Activated T-cell treated with anti-CD3 and anti-CD28 coated beads for 1 hour (primary cell): ENCODE measurements around the gene EDN1.
"Not testable (repeated sequence)": the region's sequence is repeated elsewhere in the genome, so short reads cannot be mapped to it uniquely, and the experiment has no call there.

Experiments used
- DNase-seq: peaks from one replicate; pipeline ENCODE4 v3.0.0-alpha.2; 2020; ENCODE audit warnings: low read depth

EDN1 gene

GRCh38 chr6:12294851-12295536 is 4.8 kb downstream of the EDN1 start:
- no peak for DNase-seq

DNA sequence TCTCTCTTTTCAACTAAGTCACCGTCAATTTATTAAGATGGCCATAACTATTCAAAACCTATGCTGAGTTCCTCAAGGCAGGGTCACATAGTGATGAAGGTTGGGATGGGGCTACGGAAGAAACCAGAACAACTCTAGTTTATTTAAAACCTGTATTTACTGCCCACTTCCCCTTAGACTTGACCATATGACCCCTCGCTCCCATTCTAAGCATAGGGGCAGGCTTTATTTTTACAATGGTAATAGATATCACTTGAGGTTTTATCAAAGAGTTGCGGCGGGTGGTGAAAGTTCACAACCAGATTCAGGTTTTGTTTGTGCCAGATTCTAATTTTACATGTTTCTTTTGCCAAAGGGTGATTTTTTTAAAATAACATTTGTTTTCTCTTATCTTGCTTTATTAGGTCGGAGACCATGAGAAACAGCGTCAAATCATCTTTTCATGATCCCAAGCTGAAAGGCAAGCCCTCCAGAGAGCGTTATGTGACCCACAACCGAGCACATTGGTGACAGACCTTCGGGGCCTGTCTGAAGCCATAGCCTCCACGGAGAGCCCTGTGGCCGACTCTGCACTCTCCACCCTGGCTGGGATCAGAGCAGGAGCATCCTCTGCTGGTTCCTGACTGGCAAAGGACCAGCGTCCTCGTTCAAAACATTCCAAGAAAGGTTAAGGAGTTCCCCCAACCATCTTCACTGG is 5.5 kb downstream of the EDN1 start:
- no peak for DNase-seq

DNA sequence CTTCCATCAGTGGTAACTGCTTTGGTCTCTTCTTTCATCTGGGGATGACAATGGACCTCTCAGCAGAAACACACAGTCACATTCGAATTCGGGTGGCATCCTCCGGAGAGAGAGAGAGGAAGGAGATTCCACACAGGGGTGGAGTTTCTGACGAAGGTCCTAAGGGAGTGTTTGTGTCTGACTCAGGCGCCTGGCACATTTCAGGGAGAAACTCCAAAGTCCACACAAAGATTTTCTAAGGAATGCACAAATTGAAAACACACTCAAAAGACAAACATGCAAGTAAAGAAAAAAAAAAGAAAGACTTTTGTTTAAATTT is 6.1 kb downstream of the EDN1 start:
- no peak for DNase-seq

DNA sequence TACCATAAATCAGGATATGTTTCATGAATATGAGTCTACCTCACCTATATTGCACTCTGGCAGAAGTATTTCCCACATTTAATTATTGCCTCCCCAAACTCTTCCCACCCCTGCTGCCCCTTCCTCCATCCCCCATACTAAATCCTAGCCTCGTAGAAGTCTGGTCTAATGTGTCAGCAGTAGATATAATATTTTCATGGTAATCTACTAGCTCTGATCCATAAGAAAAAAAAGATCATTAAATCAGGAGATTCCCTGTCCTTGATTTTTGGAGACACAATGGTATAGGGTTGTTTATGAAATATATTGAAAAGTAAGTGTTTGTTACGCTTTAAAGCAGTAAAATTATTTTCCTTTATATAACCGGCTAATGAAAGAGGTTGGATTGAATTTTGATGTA is 6.4 kb downstream of the EDN1 start:
- no peak for DNase-seq

DNA sequence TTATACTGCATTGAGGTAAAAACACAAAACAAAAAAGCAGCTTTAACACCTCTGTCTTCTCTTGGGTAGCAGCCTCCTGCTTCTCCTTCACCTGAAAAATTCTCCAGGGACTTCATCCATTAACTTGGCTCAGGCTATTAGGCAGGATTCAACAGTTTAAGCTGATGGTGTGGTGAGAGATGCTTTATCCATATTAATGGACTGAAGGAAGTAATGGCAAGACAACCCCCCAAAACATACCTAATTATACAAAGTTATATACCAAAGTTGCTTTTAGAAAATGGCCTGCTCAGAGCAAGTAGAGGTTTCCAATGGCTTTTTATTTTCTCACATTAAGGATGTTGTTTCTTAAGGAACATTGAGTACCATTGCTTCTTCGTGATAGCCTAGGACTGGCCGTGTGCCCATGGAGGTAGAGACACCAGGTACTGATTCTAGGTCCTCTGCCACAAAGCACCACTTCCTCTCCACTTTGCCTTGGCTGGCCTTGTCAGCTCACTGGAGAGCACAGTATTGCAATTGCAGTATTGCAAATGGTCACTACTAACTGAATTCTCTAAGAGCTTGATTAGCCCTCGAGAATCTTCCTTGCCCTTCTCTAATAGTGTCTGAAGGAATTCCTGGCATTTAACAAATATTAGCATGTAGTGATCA is 7.3 kb downstream of the EDN1 start:
- DNase-seq: no peak

GRCh38 chr6:12298017-12298978 is 8.1 kb downstream of the EDN1 start:
- DNase-seq: no peak

DNA sequence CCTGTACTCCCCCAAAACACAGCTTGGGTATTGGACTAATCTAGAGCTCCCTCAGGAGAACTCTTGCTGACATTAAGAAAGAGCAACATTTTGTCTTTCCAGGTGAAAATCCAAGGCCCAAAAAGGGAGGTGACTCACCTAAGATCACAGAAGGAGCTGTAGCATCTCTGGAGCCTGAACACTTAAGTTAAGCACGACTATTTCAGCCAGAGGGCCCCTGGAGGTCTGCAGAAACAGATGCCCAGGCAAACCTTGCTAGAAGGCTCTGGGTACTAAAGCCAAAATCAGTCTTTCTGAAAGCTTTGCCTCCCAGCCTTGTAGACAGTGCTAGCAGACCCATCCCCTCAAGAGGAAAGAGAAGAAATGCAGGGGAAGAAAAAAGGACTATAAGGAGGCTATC is 8.8 kb downstream of the EDN1 start:
- no peak for DNase-seq

DNA sequence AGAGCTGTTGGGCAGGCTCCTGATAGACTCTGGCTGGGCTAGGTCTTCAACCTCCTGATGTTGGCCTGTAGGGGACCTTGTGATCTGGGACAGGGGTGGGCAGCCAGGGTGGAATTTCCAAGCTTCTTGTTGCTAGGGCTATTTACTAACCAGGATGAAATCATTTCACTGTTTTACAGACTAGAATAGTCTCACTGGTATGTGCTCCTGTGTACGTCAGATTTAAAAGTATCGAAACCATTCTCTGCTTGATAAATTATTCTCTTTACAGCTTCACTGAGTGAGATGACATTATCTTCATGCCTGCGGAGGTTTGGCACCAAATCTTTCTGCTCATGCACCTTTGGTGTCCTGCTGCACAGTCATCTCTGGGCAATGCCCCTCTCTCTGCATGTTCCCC is 10.9 kb downstream of the EDN1 start:
- DNase-seq: no peak

DNA sequence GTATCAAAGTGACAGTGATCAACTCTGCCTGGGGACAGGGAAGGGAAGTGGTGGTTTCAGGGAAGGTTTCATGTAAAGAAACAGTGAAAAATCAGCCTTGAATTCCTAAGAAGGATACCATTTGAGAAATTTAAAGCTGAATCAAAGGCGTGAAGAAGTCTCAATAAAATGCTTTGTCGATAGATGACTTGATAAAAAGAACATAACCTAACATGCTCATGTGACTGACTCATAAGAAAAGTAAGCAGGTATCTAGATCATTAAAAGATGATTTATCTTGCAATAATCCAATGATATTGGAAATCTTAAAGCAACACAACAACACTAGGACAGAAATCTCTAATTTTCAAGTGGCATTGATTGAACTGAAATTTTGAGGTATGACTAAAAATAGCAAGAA is 14.3 kb downstream of the EDN1 start:
- no peak for DNase-seq

DNA sequence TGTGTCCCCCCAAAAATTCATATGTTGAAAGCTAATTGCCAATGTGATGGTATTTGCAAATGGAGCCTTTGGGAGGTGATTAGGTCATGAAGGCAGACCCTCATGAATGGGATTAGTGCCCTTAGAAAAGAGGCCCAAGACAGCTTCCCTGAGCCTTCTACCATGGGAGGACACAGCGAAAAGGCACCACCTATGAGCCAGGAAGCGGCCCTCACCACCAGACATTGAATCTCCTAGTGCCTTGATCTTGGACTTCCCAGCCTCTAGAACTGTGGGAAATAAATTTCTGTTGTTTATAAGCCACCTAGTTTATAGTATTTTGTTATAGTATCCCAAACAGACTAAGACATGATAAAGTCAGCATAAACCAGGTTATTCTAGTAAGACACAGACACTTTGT is 18.9 kb downstream of the EDN1 start:
- DNase-seq: no peak

DNA sequence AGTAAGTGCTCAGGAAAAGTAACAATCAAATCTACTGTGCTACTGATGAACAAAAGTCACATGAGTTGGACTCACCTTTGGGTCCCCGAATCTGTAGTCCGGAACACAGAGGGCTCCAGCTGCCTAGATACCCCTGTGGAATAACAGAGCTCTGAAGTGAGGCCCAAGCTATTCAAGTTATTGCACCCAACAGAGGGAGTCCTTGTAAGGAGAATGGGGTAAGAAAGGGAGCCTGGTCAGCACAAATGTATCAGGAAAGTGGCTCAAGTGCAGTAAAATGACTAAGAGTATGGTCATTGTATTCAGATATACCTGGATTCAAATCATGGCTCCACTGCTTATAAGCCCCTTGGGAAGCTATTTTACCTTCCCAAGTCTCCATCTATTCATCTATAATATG is 20.9 kb downstream of the EDN1 start:
- DNase-seq: no peak

GRCh38 chr6:12312736-12313135 is 22.6 kb downstream of the EDN1 start:
- DNase-seq: no peak

DNA sequence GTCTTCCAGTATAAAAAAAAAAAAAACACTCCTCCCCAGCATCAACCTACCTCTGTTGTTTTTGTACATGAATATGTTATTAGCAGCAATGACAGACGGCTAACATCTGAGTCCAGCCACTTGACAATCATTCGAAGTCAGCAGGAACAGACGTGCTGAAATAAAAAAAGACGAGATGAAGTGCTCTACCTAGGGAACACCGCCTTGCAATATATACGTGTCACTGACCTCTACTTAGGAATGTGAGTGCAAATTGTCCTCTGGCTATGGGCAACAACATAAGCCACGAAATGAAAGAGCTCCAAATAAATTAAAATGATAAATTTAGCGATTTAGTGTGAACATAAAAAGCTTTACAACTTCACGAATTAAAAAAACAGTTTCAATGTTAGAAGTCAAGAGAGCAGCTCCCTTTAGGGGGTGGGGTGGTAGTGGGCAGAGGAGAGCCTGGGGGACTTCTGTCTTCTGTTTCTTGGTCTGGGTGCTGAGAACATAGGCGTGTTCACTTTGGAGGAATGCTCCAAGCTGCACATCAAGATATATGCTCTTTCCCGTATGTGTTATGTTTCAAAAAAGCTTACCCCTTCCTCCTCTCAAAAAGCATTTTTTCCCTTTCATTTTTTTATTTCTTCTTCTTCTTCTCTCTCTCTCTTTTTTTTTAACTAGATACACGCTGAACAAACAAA is 23.3 kb downstream of the EDN1 start:
- no peak for DNase-seq

- DNase-seq: no peak
Observed at GRCh38 chr6:12313992-12314589, 23.9 kb downstream of the EDN1 start.

DNA sequence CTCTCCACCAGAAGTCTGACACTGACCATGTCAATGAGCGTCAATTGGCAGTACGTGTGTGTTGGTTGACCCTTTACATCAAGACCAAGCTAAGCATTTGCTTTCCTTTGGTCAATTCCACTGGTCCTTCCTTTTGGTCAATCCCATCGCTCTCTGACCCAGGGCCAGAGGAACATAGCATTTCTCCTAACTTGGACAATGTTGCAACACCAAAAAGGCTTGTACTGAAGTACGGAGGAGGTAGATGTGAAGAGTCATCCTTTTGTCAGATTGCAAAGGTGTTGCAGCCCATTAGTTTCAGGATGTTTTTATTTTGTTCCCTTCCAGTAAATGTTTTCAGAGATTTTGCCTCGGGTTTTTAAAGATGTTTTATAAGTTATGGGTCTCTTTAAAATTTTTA is 24.6 kb downstream of the EDN1 start:
- DNase-seq: no peak

GRCh38 chr6:12315292-12316081 is 25.3 kb downstream of the EDN1 start:
- no peak for DNase-seq

GRCh38 chr6:12318749-12319148 is 28.6 kb downstream of the EDN1 start:
- DNase-seq: no peak

GRCh38 chr6:12320074-12320473 is 29.9 kb downstream of the EDN1 start:
- DNase-seq: not testable (repeated sequence)

GRCh38 chr6:12324099-12324498 is 33.9 kb downstream of the EDN1 start:
- DNase-seq: no peak

- DNase-seq: no peak
Observed at GRCh38 chr6:12324748-12325147, 34.6 kb downstream of the EDN1 start.

- DNase-seq: no peak
Observed at GRCh38 chr6:12325872-12326271, 35.7 kb downstream of the EDN1 start.
